Fibroblast of skin of left quadriceps (primary cell): ENCODE measurements around the gene TRIM28.

ENCODE experiments used
- DNase-seq, 2 experiments: peaks; one replicate each; pipeline ENCODE4 v3.0.0-alpha.2; 2013; ENCODE audit warnings: low read depth in 2 of 2

Gene TRIM28

GRCh38 chr19:58560007-58560887 lies 16.4 kb downstream of the TRIM28 start:
- DNase-seq, result no peak

- no peak for DNase-seq
Observed at GRCh38 chr19:58560921-58561320, 17.1 kb downstream of the TRIM28 start.

- DNase-seq, result no peak
Observed at GRCh38 chr19:58561373-58562121, 17.7 kb downstream of the TRIM28 start.

GRCh38 chr19:58562122-58563033 lies 18.5 kb downstream of the TRIM28 start:
- DNase-seq, result no peak

GRCh38 chr19:58563034-58563573 lies 19.2 kb downstream of the TRIM28 start:
- no peak for DNase-seq

GRCh38 chr19:58563823-58564222 lies 20.0 kb downstream of the TRIM28 start:
- no peak for DNase-seq

GRCh38 chr19:58566989-58567388 lies 23.1 kb downstream of the TRIM28 start:
- no peak for DNase-seq

- no peak for DNase-seq
Observed at GRCh38 chr19:58568453-58569130, 24.7 kb downstream of the TRIM28 start.

- DNase-seq, result no peak
Observed at GRCh38 chr19:58569191-58569942, 25.5 kb downstream of the TRIM28 start.

- no peak for DNase-seq
Observed at GRCh38 chr19:58569943-58570670, 26.2 kb downstream of the TRIM28 start.

- DNase-seq, result no peak
Observed at GRCh38 chr19:58570770-58571574, 27.1 kb downstream of the TRIM28 start.

GRCh38 chr19:58571575-58571947 lies 27.7 kb downstream of the TRIM28 start:
- no peak for DNase-seq

GRCh38 chr19:58572026-58572817 lies 28.4 kb downstream of the TRIM28 start:
- DNase-seq, result no peak

GRCh38 chr19:58572818-58573657 lies 29.2 kb downstream of the TRIM28 start, which contains the start of gene MZF1:
TSS of gene MZF1 (minus strand) at chr19:58573335. CDS start at chr19:58571389, 1,946 bp downstream.
- peak; percentile 100 for DNase-seq

- no peak for DNase-seq
Observed at GRCh38 chr19:58573658-58574164, 29.8 kb downstream of the TRIM28 start.

GRCh38 chr19:58575183-58576041 lies 31.5 kb downstream of the TRIM28 start:
- peak; percentile 70 to 76 for DNase-seq
